Measurements from ENCODE around the gene CRCP.
"Not testable (repeated sequence)": the region's sequence is repeated elsewhere in the genome, so short reads cannot be mapped to it uniquely, and the experiment has no call there.

CRCP gene

DNA sequence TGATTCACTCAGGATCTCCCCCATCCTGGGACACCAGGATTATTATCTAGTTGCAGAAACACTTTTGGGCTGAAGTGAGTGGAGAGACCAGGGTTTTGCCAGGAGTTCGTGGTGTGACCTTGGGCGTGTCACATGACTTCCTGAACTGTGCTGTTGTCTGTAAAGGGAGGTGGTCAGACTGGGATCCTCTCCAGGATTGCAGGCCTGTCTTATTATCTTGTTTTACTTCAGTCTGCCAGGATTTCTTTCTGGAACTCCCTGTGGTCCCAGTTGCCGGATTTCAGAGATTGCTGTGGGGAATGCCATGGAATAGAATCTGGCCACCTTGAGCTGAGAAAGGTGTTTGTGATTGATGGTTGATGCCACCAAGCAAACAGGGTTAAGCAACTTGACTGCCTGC is 35.8 kb downstream of the CRCP start:
- no peak overlapping the region for H3K27ac ChIP-seq
- DNase-seq (ENCODE audit: low read depth, low spot score) = no peak

DNA sequence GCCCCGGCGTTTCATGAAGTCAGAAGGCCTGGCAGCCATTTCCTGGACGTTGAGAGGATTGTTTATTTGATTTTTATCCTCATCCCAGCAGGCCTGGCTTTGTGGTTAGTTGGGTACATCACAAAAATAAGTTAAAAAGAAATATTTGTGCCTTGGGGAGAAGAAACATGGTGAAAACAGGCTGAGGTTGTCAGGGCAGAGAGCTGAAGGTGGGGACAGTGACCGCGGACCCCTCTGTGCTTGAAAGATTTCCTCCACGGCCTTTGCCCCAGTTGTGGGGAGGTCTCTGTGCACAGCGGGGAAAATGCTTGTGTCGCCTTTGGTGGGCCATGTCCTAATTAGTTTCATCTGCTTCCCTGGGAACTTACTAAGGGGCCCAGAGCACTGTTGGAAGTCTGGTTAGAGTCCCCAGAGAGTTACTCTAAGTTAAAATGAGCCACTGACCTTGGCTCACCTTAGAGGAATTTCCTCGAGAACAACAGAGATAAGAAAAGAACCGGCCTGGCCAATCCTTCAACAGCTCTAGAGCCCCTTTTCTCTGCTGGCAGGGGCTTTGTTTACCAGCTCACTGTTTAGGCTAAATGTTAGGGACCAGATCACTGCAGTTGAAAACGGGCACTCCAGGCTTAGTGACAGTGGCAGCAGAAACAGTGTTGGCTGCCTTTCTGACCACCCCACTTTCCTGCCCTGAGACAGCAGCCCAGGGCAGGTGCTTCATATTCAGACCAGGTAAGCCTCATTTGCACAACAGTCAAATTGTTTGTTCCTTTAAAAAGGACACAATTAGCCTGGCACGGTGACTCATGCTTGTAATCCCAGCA is 37.9 kb downstream of the CRCP start:
- no peak for DNase-seq (ENCODE audit: low read depth, low spot score)
- H3K27ac ChIP-seq = no peak overlapping the region

DNA sequence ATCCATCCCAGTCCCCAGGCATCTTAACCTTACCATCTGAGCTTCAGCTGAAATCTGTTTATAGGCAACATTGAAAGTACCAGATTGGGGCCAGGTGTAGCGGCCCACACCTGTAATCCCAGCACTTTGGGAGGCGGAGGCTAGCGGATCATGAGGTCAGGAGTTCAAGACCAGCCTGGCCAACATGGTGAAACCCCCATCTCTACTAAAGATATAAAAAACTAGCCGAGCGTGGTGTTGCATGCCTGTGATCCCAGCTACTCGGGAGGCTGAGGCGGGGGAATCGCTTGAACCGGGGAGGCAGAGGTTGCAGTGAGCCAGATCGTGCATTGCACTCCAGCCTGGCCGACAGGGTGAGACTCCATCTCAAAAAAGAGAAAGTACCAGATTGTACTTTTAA is 39.0 kb downstream of the CRCP start:
- H3K27ac ChIP-seq = no peak overlapping the region
- DNase-seq (ENCODE audit: low read depth, low spot score) = no peak

DNA sequence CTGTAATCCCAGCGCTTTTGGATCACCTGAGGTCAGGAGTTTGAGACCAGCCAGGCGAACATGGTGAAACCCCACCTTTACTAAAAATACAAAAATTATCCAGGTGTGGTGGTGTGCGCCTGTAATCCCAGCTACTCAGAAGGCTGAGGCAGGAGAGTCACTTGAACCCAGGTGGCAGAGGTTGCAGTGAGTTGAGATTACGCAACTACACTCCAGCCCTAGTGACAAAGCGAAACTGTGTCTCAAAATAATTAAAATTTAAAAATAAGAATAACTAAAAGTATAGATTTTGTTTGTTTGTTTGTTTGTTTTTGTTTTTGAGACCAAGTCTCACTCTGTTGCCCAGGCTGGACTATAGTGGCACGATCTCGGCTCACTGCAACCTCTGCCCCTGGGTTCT is 41.4 kb downstream of the CRCP start:
- H3K27ac ChIP-seq; DNase-seq (ENCODE audit: low read depth, low spot score): not testable (repeated sequence)

DNA sequence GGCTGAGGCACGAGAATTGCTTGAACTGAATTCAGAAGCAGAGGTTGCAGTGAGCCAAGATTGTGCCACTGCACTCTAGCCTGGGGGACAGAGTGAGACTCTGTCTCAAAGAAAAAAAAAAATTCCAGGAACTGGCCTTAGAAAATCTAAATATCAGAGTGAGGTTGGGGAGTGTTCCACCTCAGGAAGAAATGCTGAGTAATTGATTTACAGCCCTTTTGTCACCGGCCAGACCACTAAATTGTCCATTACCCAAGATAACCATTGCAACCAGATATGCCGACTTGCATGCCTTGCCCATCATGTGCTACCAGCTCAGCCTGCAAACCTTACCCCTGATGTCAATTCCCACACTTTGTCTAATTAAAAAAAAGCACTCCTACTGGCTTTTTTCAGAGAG is 42.4 kb downstream of the CRCP start:
- DNase-seq (ENCODE audit: low read depth, low spot score) = no peak
- H3K27ac ChIP-seq = no peak overlapping the region

DNA sequence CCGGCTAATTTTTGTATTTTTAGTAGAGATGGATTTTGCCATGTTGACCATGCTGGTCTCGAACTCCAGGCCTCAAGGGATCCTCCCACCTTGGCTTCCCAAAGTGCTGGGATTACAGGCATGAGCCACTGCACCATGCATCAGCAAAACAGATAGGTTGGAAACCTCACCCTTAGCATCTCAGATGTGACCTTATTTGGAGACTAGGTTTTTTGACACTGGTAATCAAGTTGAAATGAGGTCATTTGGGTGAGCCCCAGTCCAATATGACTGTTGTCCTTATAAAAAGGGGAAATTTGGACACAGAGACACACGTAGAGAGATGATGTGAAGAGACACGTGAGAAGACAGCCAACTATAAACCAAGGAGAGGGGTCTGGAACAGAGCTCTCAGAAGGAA is 48.0 kb downstream of the CRCP start:
- H3K27ac ChIP-seq = no peak overlapping the region
- DNase-seq (ENCODE audit: low read depth, low spot score) = no peak

DNA sequence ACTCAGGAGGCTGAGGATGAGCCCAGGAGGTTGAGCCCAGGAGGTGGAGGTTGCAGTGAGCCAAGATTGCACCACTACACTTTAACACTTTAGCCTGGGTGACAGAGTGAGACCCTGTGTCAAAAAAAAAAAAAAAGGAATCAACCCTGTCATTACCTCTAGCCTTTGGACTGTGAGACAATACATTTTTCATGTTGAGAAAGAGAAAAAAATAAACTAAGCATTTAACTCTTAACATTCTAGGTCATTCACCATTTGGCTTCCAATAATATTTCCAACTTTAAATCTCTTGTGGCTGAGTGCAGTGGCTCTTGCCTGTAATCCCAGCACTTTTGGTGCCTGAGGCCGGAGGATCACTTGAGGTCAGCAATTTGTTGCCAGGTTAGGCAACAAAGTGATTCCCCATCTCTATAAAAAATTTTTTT is 48.6 kb downstream of the CRCP start:
- no peak overlapping the region for H3K27ac ChIP-seq
- DNase-seq (ENCODE audit: low read depth, low spot score) = no peak

DNA sequence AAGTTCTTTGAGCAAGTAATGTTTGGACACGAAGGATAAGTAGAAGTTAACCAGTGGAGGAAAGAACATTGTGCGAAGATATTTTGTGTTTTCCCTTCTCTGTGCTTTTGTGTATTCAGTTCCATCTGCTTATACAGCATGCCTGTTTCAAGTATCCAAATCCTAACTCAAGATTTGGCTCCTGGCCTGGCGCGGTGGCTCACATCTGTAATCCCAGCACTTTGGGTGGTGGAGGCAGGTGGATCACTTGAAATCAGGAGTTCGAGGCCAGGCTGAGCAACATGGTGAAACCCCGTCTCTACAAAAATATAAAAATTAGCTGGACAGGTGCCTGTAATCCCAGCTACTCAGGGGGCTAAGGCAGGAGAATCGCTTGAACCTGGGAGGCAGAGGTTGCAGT is 49.7 kb downstream of the CRCP start:
- H3K27ac ChIP-seq = no peak overlapping the region
- DNase-seq (ENCODE audit: low read depth, low spot score) = no peak

DNA sequence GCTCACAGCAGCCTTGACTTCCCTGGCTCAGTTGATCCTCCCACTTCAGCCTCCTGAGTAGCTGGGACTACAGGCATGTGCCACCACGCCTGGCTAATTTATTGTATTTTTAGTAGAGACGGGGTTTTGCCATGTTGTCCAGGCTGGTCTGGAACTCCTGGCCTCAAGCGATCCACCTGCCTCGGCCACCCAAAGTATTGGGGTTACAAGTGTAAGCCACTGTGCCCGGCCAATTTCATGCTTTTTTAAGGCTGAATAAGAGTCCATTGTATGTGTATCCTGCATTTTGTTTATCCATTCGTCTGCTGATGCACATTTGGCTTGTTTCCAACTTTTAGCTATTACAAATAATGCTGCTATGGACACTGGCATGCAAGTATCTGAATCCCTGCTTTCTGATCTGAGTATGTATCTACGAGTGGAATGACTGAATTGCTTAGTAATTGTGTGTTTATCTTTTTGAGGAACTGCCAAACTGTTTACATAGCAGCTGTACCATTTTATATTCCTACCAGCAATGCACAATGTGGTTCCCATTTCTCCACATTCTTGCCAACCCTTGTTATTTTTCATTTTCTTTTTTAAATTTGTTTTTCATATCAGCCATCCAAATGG is 53.2 kb downstream of the CRCP start:
- H3K27ac ChIP-seq = no peak overlapping the region
- peak; percentile 48 for DNase-seq (ENCODE audit: low read depth, low spot score)

DNA sequence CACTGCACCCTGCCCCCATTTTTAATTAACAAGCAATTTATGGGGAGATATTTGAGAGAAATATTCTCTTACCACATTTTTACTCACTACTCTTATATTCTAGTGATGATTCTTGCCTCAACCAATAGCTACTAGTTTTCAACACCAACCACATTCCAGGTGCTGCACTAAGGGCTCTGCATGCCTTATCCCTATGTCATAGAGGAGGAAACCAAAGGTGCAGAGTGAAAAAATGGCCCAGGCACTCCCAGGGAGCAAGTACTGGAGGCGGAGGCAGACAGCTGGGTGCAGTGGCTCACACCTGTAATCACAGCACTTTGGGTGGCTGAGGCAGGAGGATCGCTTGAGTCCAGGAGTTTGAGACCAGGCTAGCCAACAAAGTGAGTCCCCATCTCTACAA is 55.0 kb downstream of the CRCP start:
- peak; percentile 58 for DNase-seq (ENCODE audit: low read depth, low spot score)
- no peak overlapping the region for H3K27ac ChIP-seq

DNA sequence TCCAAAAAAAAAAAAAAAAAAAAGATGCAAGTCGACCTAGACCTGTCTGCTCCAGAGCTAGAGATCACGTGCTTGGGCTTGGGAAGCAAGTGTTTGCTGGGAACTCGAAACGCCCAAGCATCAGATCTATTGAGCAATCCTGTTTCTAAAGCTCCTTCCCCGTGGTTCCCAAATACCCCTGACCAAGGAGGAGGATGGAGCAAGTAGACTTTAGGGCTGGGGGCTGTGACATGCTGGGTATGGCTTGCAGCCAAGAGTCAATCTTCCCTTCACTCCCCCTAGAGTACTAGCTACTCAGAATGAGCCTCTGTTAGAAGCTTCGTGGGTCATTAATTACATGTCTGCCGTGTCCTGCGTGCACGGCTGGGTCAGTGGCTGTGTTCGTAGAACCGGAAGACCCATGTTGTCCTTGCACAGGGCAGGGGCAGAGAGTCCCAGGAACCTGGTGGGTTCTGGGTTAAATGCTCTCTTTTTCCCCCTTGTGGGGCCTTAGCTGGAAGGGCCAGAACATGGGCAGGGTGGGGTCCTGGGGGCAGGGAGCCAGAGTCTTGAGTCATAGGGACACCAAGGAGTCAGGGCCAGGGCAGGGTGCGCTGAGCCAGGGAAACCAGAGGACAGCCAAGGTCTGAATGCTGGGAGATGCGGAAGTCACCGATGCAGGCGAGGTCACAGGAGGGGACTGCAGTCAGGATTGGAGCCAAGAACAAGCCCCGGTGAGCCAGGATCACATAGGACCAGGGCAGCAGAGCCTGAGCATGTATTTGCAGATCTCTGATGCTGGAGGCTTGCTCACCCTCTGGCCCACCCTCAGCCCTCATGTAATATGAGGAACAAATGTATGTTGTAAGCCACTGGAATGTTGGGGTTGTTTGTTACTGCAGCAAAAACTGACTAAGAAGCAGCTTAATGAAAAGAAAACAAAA is 55.9 kb downstream of the CRCP start:
- no peak for DNase-seq (ENCODE audit: low read depth, low spot score)
- H3K27ac ChIP-seq = no peak overlapping the region

DNA sequence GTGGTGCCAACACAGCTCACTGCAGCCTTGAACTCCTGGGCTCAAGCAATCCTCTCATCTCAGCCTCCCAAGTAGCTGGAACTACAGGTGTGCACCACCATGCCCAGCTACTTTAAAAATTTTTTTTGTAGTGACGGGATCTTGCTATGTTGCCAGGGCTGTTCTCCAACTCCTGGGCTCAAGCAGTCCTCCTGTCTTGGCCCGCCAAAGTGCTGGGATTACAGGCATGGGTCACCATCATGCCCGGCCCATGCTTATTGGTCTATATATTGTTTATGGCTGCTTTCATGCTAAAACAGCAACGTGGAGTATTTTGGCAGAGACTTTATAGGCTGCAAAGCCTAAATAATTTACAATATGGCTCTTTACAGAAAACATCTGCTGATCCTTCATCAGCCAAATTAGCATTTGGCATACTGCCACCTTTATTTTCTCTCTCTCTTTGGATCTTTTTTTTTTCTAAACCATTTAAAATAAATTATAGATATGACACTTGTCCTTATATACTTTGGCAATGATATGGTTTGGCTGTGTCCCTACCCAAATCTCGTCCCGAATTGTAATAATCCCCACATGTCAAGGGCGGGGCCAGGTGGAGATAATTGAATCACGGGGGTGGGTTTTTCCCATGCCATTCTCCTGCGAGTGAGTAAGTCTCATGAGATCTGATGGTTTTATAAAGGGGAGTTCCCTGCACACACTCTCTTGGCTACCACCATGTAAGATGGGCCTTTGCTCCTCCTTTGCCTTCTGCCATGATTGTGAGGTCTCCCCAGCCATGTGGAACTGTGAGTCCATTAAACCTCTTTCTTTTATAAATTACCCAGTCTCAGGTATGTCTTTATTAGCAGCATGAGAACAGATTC is 58.1 kb downstream of the CRCP start:
- DNase-seq (ENCODE audit: low read depth, low spot score); H3K27ac ChIP-seq: not testable (repeated sequence)

DNA sequence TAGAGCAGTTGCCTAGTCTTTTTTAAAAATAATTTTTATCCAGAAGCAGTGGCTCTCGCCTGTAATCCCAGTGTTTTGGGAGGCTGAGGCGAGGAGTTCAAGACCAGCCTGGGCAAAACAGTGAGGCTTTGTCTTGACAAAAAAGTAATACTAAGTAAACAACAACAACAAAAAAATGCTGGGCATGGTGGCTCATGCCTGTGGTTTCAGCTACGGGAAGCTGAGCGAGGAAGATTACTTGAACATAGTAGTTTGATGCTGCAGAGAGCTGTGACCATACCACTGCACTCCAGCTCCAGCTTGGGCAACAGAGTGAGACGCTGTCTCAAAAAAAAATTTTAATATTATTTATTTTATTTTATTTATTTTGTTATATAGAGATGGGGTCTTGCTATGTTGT is 59.2 kb downstream of the CRCP start:
- no peak overlapping the region for H3K27ac ChIP-seq
- DNase-seq (ENCODE audit: low read depth, low spot score) = no peak

DNA sequence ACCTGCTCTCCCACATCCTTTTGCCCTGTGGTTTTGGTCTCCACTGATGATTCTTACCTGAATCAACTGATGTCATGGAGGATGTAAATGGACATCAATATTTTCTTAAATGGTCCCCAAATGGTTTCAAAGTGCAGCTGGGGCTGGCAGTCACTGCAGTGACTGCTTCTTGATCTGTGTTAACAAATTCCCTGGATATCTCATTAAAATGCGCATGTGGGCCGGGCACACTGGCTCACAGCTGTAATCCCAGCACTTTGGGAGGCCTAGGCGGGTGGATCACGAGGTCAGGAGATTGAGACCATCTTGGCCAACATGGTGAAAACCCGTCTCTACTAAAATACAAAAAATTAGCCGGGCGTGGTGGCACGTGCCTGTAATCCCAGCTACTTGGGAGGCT is 60.4 kb downstream of the CRCP start:
- not testable (repeated sequence) for H3K27ac ChIP-seq; DNase-seq (ENCODE audit: low read depth, low spot score)

DNA sequence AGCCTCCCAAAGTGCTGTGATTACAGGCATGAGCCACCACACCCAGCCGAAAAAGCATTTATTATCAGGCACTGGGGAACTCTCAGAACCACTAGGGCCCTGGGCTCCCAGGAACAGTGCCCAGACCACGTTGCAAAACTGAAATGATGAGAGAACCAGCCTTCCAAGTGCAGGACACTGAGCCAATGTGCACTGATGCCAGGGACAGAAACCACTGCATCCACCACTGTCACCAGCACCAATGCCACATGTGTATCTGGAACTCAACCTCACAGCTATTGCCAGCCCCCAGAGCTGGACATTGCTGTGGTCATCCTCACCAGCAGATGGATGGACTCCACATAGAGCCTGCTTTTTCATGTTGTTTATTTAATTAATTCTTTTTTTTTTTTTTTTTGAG is 62.3 kb downstream of the CRCP start:
- DNase-seq (ENCODE audit: low read depth, low spot score) = no peak
- no peak overlapping the region for H3K27ac ChIP-seq

DNA sequence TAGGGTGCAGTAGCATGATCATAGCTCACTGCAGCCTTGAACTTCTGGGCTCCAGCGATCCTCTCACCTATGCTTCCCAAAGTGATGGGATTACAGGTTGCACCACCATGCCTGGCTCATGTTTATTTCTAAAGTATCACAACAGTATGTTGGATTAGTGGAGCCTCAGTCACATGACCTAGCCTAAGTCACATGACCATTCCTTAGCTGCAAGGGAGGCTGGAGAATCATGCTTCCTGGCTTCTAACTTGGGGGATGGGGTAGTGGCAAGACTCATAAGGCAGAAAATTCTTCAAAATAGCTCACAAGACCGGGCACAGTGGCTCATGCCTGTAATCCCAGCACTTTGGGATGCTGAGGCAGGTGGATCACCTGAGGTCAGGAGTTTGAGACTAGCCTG is 63.6 kb downstream of the CRCP start:
- DNase-seq (ENCODE audit: low read depth, low spot score) = no peak
- H3K27ac ChIP-seq = no peak overlapping the region

DNA sequence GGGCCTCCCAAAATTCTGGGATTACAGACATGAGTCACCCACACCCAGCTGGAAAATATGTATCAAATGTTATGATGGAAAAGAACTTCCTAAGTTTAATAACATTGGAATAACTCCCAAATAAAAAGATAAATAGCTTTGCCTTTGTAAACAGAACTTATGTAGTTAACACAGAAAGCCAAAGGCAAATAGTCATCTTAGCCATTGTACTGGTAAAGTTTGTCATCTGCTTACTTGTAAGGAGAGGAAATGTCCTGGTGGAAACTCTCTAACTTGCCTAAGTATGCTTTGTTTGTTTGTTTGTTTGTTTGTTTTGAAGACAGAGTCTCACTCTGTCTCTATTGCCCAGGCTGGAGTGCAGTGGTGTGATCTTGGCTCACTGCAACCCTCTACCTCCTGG is 66.7 kb downstream of the CRCP start:
- no peak for DNase-seq (ENCODE audit: low read depth, low spot score)
- H3K27ac ChIP-seq = no peak overlapping the region

DNA sequence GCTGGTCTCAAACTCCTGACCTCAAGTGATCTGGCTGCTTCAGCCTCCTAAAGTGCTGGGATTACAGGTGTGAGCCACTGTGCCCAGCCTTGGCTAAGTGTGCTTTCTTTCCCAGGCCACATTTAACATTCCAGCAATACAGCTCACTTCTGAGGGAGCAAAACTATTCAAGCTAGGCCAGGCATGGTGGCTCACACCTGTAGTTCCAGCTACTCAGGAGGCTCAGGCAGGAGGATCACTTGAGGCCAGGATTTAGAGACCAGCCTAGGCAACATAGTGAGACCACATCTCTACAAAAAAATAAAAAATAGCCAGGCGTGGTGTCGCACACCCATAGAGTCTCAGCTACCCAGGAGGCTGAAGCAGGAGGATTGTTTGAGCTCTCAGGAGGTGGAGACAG is 67.2 kb downstream of the CRCP start:
- H3K27ac ChIP-seq = no peak overlapping the region
- DNase-seq (ENCODE audit: low read depth, low spot score) = no peak

DNA sequence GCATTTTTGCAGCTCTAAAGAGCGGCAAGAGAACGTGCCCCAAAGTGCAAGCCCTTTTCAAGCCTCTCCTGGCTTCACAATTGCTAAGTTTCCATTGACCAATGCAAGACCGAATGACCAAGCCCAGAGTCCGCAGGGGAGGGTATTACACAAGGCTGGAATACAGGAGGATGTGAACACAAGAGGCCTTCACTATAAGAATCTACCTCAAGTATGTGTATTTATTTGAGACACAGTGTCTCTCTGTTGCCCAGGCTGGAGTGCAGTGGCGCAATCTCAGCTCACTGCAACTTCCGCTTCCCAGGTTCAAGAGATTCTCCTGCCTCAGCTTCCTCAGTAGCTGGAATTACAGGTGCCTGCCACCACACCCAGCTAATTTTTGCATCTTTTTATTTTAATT is 68.3 kb downstream of the CRCP start:
- DNase-seq (ENCODE audit: low read depth, low spot score) = no peak
- no peak overlapping the region for H3K27ac ChIP-seq

DNA sequence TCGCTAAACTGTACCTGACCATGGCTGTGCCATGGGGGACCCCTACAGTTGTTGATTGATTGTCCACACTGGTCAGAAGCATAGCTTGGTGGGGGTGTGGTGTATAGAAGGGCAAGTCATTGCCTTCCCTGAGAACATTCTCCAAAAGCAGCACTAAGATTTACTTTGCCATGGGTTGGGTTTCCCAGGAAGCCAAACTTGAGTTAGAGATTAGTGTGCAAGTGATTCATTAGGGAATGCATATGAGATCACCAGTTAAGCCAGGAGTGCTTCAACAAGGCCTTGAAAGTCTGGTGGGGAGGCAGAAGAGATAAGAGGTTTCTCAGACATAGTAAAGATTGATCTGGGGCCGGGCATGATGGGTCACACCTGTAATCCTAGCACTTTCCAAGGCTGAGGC is 69.1 kb downstream of the CRCP start:
- peak overlapping the region; percentile 27 for H3K27ac ChIP-seq
- peak; percentile 40 for DNase-seq (ENCODE audit: low read depth, low spot score)
